CD14-positive monocyte (primary cell): Measurements from ENCODE around the gene ATP1A2. TPM values are rescaled to one million over a fixed set of nuclear protein-coding genes. Genes with fewer than 3 reads are reported as not detected.

ENCODE experiments used
- DNase-seq, 3 donors: peaks; one replicate each; pipeline ENCODE4 v3.0.0-alpha.2; 2011 to 2022
- H2AFZ ChIP-seq: 2 replicates; pipeline ENCODE4 v1.6.0; 2012; ENCODE audit warnings: mild to moderate bottlenecking, low read depth, low read length, inconsistent platforms; ENCODE audit not compliant: insufficient read depth, poor library complexity, severe bottlenecking
- H3K27ac ChIP-seq, 2 donors: 1 replicate in 1 of 2; 2 replicates in 1 of 2; pipeline ENCODE4 v1.5.1; 2012 to 2013; ENCODE audit warnings: low read length in 2 of 2, control low read depth in 1 of 2, inconsistent platforms in 1 of 2, low read depth in 1 of 2, mild to moderate bottlenecking in 1 of 2
- H3K27me3 ChIP-seq, 2 donors: one replicate each; pipeline versions ENCODE4 v1.6.0 to v1.6.1; 2011 to 2013; ENCODE audit warnings: low read length in 2 of 2; ENCODE audit not compliant: control insufficient read depth in 2 of 2, insufficient read depth in 2 of 2
- H3K36me3 ChIP-seq, 2 donors: replicated peaks in 1 of 2; 1 replicate in 1 of 2; 2 replicates in 1 of 2; pipeline versions ENCODE4 v1.5.1 to v1.6.1; 2012 to 2013; ENCODE audit warnings: low read length in 2 of 2, control low read depth in 1 of 2, inconsistent platforms in 1 of 2, mild to moderate bottlenecking in 1 of 2; ENCODE audit not compliant: insufficient read depth in 2 of 2, control insufficient read depth in 1 of 2
- H3K4me1 ChIP-seq, 2 donors: 1 replicate in 1 of 2; 2 replicates in 1 of 2; pipeline versions ENCODE4 v1.5.1 to v1.6.1; 2012 to 2013; ENCODE audit warnings: low read length in 2 of 2, control low read depth in 1 of 2, inconsistent platforms in 1 of 2, mild to moderate bottlenecking in 1 of 2, moderate library complexity in 1 of 2; ENCODE audit not compliant: insufficient read depth in 2 of 2, control insufficient read depth in 1 of 2
- H3K4me2 ChIP-seq: replicated peaks from 2 replicates; pipeline ENCODE3; 2012; ENCODE audit warnings: low read length, moderate library complexity, mild to moderate bottlenecking; ENCODE audit not compliant: poor library complexity, severe bottlenecking; ENCODE audit errors: extremely low read depth
- H3K4me3 ChIP-seq, 3 experiments: fragments of 200-600 bp in 1 of 3; sonication (generic) in 1 of 3; replicated peaks in 1 of 3; 1 replicate in 2 of 3; 2 replicates in 1 of 3; pipeline ENCODE4 v1.5.1; 2011 to 2013; ENCODE audit warnings: low read length in 3 of 3, mild to moderate bottlenecking in 3 of 3, control low read depth in 2 of 3, low read depth in 2 of 3, inconsistent platforms in 1 of 3, moderate library complexity in 1 of 3
- H3K79me2 ChIP-seq: 2 replicates; pipeline ENCODE4 v1.6.0; 2012; ENCODE audit warnings: mild to moderate bottlenecking, control low read depth, inconsistent platforms, low read length, moderate library complexity; ENCODE audit not compliant: insufficient read depth
- H3K9ac ChIP-seq: 2 replicates; pipeline ENCODE4 v1.6.0; 2017; ENCODE audit warnings: low read length, mild to moderate bottlenecking; ENCODE audit not compliant: insufficient read depth, poor library complexity, severe bottlenecking
- H3K9me3 ChIP-seq, 2 donors: replicated peaks in 1 of 2; 1 replicate in 1 of 2; 2 replicates in 1 of 2; pipeline versions ENCODE4 v1.5.1 to v1.6.1; 2012 to 2013; ENCODE audit warnings: low read length in 2 of 2, control low read depth in 1 of 2; ENCODE audit not compliant: control insufficient read depth in 1 of 2, insufficient read depth in 1 of 2
- H4K20me1 ChIP-seq: 2 replicates; pipeline ENCODE4 v1.6.0; 2012; ENCODE audit warnings: mild to moderate bottlenecking, low read length, control low read depth, moderate library complexity; ENCODE audit not compliant: insufficient read depth
- H3K27ac Mint-ChIP-seq, 7 donors: one replicate each; pipeline ENCODE4 v1.8.0; 2020; ENCODE audit warnings: mild to moderate bottlenecking in 7 of 7, mixed read lengths in 7 of 7, moderate library complexity in 6 of 7, inconsistent platforms in 2 of 7
- H3K27me3 Mint-ChIP-seq, 3 donors: one replicate each; pipeline ENCODE4 v1.8.0; 2021 to 2022; ENCODE audit warnings: low read depth in 3 of 3, mild to moderate bottlenecking in 3 of 3, mixed read lengths in 3 of 3, moderate library complexity in 3 of 3, inconsistent platforms in 1 of 3
- H3K36me3 Mint-ChIP-seq, 2 donors: one replicate each; pipeline ENCODE4 v1.8.0; 2020; ENCODE audit warnings: mixed read lengths in 2 of 2, inconsistent platforms in 1 of 2, mild to moderate bottlenecking in 1 of 2
- H3K4me1 Mint-ChIP-seq: one replicate; pipeline ENCODE4 v1.8.0; 2020; ENCODE audit warnings: mild to moderate bottlenecking, mixed read lengths
- H3K4me3 Mint-ChIP-seq, 2 donors: one replicate each; pipeline ENCODE4 v1.8.0; 2020; ENCODE audit warnings: mild to moderate bottlenecking in 2 of 2, mixed read lengths in 2 of 2, moderate library complexity in 1 of 2
- H3K9me3 Mint-ChIP-seq, 7 donors: one replicate each; pipeline ENCODE4 v1.8.0; 2020 to 2022; ENCODE audit warnings: mixed read lengths in 7 of 7, mild to moderate bottlenecking in 6 of 7, moderate library complexity in 6 of 7, inconsistent platforms in 2 of 7
- CTCF ChIP-seq: fragments of 200-600 bp; IDR thresholded peaks from one replicate; pipeline ENCODE4 v1.8.0; 2022; ENCODE audit warnings: antibody characterized with exemption, mild to moderate bottlenecking
- WGBS: methylation state at CpG from one replicate; pipeline ENCODE4 v1.1.5; 2013; ENCODE audit warnings: missing lambda C conversion rate; ENCODE audit not compliant: insufficient coverage; 5-methylcytosine and 5-hydroxymethylcytosine counted together
- intact Hi-C, 2 donors: fragments of 100-400 bp; cut with micrococcal nuclease; formaldehyde crosslinking; loops; one replicate each; pipeline versions ENCODE4 v1.15.0 to v1.15.1; 2023
- polyA plus RNA-seq, 3 donors: library from polyadenylated mRNA; depleted of rRNA in 1 of 3; unstranded in 2 of 3; stranded (reverse) in 1 of 3; fragments of 300-500 nt in 2 of 3; fragments of >200 nt in 1 of 3; fragmentation: Illumina TruSeq in 2 of 3; gene quantifications; 1 replicate in 2 of 3; 2 replicates in 1 of 3; pipeline ENCODE4 v1.2.3, GENCODE V29; 2012 to 2021

ATP1A2 gene
- polyA plus RNA-seq, 3 donors = 0.03 TPM; not detected in 2

- WGBS = 98% methylated on average over 8 of the region's 18 CpGs
Measured at GRCh38 chr1:160128636-160129035, 13.1 kb downstream of the ATP1A2 start.

GRCh38 chr1:160129046-160129445, 13.5 kb downstream of the ATP1A2 start:
- H3K27ac ChIP-seq = no peak overlapping the region
- no peak overlapping the region for H3K9ac ChIP-seq
- H3K4me3 Mint-ChIP-seq = no peak overlapping the region
- H3K4me2 ChIP-seq = no peak overlapping the region
- H3K36me3 ChIP-seq = no peaks in the 10 kb centered on the region
- H3K36me3 Mint-ChIP-seq = no peaks in the 10 kb centered on the region
- intact Hi-C loops = no loop called here
- no peak overlapping the region for H2AFZ ChIP-seq
- WGBS = 78% methylated on average over 1 of the region's 5 CpGs
- peak overlapping the region in 1 of 7 donors; percentile 53 for H3K27ac Mint-ChIP-seq
- peaks cover 5 to 9% (median 6%) of the 10 kb centered on the region in 3 donors for H3K27me3 Mint-ChIP-seq
- H4K20me1 ChIP-seq = no peaks in the 10 kb centered on the region
- no peak overlapping the region for H3K4me3 ChIP-seq
- H3K4me1 Mint-ChIP-seq = no peaks in the 10 kb centered on the region
- no peaks in the 10 kb centered on the region for H3K27me3 ChIP-seq
- H3K9me3 ChIP-seq = no peaks in the 10 kb centered on the region
- no peak for TF ChIP-seq CTCF
- DNase-seq = no peak
- no peaks in the 10 kb centered on the region for H3K79me2 ChIP-seq
- H3K4me1 ChIP-seq = no peaks in the 10 kb centered on the region
- H3K9me3 Mint-ChIP-seq = peaks cover 0 to 2% (median 0%) of the 10 kb centered on the region in 7 donors

More at GRCh38 chr1:160128636-160129035, 13.1 kb downstream of the ATP1A2 start:
- H2AFZ ChIP-seq = no peak overlapping the region
- no peak overlapping the region for H3K9ac ChIP-seq
- no peaks in the 10 kb centered on the region for H3K36me3 ChIP-seq
- no peak overlapping the region for H3K4me2 ChIP-seq
- H3K27ac ChIP-seq = no peak overlapping the region
- no peak for DNase-seq
- no peaks in the 10 kb centered on the region for H4K20me1 ChIP-seq
- no peaks in the 10 kb centered on the region for H3K9me3 ChIP-seq
- Mint-ChIP-seq H3K27ac (no peak overlapping the region), H3K4me3 (no peak overlapping the region), H3K4me1 (no peaks in the 10 kb centered on the region), H3K27me3 (peaks cover 5 to 9% (median 6%) of the 10 kb centered on the region in 3 donors), H3K36me3 (no peaks in the 10 kb centered on the region), H3K9me3 (peaks cover 0 to 2% (median 0%) of the 10 kb centered on the region in 7 donors)
- H3K27me3 ChIP-seq = no peaks in the 10 kb centered on the region
- no peak overlapping the region for H3K4me3 ChIP-seq
- TF ChIP-seq CTCF = no peak
- H3K79me2 ChIP-seq = no peaks in the 10 kb centered on the region
- intact Hi-C loops = no loop called here
- H3K4me1 ChIP-seq = no peaks in the 10 kb centered on the region
